ENCODE measurements around the gene KBTBD13.

- TF ChIP-seq POLR2AphosphoS5 (IDR thresholded peaks at IDR 0.05) = no peak
- no peak for TF ChIP-seq CTCF (IDR thresholded peaks at IDR 0.05)
- TF ChIP-seq POLR2A (IDR thresholded peaks at IDR 0.05) = no peak
Measured at GRCh38 chr15:65100442-65100841, 23.9 kb downstream of the KBTBD13 start.
